GM19438 (cell line): ENCODE measurements around the gene FAAP24.
A peak's percentile ranks its signal among the peaks of the same experiment; 100 is the strongest.
"Not testable (repeated sequence)": the region's sequence is repeated elsewhere in the genome, so short reads cannot be mapped to it uniquely, and the experiment has no call there.

Experiments
- ATAC-seq: cut with Tn5 transposase; IDR thresholded peaks from one replicate; pipeline ENCODE4 v1.9.1; 2021; ENCODE audit warnings: low read depth; ENCODE audit not compliant: unreplicated experiment

The FAAP24 gene, protein sequence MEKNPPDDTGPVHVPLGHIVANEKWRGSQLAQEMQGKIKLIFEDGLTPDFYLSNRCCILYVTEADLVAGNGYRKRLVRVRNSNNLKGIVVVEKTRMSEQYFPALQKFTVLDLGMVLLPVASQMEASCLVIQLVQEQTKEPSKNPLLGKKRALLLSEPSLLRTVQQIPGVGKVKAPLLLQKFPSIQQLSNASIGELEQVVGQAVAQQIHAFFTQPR

DNA sequence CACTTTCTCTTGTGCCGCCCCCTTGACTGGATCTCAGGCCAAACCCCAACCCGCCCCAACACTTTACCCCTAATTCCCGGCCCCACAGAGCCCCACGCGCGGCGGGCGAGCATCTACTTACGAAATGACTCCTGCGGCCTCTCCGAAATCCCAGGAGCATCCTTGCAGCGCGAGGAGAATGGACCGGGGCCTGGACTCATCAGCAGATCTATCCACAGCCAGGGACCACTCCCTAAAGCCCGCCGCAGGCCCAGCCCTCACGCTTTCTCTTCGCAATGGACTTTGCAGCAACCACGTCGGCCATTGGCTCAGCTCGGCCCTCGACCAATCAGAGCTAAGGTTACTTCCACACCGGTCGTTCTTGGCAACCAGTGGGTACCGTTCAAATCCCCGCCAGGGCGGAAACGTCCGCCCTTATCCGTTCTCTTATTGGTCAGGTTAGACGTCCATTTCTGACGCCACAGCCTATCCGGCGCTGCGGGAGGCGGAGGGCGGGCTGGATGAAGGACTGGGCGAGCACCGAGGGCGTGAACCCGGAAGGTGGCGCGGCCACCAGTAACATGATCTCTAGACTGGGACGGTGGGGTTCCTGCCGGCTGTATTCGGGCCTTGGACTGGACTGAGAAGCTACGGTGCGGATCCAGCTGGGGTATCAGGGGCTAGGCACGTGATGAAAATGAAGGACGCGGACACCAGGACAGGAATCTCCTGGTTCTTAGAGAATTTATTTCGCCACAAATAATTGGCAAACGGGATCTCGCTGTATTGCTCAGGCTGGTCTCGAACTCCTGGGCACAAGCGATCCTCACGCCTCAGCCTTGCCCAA, at the start of gene FAAP24, which contains the start of gene CEP89:
TSS of gene FAAP24 (plus strand) at position 528 of the 826 bp plus-strand sequence. CDS start 955 bp downstream, outside the sequence.
TSS of gene CEP89 (minus strand) at position 244 of the 826 bp plus-strand sequence. CDS start at position 160, 84 bp downstream.
- peak; percentile 99 for ATAC-seq

DNA sequence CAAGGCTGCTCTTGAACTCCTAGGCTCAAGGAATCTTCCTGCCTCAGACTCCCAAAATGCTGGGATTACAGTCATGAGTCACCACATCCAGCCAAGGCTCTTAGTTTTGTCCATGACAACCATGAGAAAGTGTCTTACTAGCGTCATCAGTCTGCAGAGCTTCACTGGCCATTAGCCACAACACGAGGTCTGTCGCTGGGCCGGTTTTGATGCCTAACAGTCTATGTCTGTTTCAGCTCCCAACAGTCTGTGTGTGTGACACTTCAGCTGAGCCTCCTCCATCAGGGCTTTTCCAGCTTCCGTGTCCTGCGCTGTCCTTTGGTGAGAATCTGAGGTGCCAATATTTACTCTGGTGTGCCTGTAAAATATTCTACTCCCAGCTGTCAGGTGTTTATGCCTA, 47.8 kb upstream of the FAAP24 start:
- no peak for ATAC-seq

DNA sequence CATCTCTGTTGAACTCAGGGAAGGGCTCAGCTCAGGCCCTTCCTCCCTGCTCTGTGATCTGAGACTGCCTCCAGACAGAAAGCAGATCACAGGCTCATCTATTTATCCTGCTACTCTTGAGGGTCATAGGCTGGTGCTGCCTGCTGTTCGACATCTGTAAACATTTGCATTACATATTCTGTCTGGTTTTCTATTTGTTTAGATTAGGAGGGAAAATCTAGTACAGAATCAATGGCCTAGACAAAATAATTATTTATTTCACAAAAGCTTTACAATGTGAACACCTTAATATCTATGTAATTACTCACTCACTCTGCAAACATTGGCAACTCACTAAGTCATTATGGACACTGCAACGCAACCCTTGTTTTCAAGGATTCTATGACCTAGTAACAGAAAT, 43.2 kb upstream of the FAAP24 start:
- no peak for ATAC-seq

DNA sequence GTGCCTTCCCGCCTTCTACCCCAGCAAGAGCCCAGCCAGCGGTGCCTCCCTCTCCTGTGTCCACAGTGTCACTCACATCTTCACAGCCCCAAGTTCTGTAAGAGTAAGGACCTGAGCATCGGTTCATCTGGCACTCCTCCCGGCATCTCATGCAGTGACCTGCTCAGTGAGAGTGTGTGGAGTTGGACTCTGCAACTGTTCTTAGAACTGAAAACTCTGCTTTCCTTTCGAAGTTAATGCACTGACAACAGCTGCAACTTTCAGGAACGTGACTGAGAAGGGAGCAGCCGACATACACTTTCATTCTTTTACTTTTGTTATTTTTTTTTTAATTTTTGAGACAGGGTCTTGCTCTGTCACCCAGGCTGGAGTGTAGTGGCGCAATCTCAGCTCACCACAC, 41.5 kb upstream of the FAAP24 start:
- ATAC-seq: no peak

DNA sequence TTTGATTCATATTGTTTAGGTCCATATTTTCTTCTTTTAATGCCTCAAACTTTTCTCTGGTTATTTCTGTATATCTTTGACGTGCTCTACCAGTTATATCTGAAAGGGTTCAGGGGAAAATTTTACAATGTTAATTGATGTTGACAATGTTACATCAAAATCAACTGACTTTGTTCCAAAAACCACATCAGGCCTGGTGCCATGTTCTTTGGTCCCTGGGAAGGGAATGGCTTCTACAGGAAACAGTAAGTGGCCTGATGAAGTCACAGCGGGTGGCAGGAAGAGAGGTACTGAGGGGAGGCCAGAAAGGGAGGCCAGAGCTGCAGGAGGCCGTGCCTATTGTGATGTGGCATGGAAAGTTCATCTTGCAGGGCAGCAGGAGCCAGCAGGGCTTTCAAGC, 38.5 kb upstream of the FAAP24 start:
- no peak for ATAC-seq

DNA sequence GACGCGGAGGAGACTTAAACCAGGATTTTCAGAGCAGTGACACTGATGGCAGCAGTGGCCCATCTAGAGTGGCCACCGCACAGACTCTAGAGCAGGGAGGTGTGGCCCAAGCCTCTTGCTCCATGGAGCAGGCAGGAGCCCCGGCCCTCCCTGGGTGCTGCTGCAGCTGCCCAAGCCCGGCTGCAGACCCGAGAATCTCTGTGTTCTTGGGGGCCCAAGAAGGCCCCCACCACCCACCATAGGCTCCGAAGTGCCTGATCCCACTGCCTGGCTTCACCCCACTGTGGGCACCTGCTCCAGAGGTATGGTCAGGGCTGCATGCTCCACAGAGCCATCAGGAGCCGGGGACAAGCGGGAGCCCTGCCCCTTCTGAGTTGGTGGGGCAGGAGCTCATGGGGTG, 36.4 kb upstream of the FAAP24 start:
- no peak for ATAC-seq

DNA sequence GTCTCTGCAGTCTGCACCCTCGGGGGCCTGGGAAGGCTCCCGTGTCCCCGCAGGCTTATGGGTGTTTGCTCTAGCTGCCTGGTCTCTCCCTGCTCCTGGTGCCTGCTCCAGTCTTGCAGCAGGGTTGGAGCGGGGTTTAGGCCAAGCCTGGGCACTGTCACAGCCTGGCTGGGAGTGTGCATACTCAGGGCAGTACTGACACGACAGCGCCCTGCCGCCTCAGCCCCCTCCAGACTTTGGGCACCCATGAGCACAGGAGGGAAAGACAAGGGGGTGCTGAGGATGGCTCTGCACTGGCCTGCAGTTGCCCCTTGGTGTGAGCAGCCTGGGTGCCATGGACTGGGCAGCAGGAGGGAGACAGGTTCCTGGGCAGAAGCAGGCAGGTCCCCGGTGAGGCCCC, 36.0 kb upstream of the FAAP24 start:
- no peak for ATAC-seq

DNA sequence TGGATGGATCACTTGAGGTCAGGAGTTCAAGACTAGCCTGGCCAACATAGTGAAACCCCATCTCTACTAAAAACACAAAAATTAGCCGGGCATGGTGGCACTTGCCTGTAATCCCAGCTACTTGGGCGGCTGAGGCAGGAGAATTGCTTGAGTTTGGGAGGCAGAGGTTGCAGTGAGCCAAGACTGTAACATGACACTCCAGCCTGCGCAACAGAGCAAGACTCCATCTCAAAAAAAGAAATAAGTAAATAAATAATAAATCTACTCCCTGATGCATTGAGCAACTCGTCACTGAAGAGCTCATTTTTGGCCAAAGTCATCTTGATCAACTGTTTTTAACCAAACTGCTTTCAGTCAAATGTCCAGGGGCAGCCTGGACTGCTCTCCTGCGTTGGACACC, 30.8 kb upstream of the FAAP24 start:
- not testable (repeated sequence) for ATAC-seq

DNA sequence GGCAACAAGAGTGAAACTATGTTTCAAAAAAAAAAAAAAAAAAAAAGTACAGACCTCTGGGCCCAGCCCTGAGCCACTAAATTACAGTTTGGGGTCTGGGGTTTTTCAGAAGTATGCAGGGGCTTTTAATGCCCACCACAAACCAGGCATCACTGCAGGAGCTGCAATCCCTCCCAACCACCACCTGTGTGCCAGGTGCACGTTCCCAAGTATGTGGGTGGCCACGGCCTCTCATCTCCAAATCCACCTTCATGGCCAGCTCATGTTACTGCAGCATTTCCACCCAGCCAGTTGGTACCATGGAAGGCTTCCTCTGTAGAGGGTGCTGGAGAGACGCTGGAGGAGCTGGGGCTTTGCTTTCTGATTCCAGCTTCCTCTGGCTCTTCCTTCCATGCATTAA, 26.8 kb upstream of the FAAP24 start:
- no peak for ATAC-seq

DNA sequence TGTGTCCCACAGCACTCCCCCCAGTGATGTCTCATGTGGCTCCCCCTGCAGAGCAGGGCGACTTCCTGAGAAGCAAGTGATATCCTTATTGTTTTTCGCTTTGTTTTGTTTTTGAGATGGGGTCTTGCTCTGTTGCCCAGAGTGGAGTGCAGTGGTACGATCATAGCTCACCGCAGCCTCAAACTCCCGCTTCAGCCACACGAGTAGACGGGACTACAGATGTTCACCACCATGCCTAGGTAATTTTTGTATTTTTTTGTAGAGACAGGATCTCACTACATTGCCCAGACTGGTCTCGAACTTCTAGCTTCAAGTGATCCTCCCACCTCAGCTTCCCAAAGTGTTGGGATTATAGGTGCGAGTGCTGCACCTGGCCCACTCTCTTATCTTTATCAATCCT, 5.3 kb upstream of the FAAP24 start:
- ATAC-seq: no peak

DNA sequence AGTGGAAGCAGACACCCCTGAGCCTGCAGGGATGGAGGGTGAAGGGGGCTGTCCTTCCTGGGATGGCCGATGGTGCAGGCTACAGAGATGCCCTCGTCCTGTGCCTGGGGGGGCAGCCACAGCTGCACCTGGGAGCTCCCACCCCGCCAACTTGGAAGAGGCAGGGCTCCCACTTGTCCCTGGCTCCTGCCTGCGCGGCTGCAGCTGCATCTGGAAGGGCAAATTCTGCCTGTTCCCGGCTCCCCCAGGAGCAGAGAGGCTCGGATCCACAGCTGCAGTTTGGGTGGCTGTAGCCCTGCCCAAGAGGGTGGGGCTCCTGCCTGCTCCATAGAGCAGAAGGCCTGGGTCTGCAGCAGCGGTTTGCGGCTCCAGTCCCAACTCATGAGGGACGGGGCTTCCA, 2.5 kb upstream of the FAAP24 start:
- ATAC-seq: no peak

DNA sequence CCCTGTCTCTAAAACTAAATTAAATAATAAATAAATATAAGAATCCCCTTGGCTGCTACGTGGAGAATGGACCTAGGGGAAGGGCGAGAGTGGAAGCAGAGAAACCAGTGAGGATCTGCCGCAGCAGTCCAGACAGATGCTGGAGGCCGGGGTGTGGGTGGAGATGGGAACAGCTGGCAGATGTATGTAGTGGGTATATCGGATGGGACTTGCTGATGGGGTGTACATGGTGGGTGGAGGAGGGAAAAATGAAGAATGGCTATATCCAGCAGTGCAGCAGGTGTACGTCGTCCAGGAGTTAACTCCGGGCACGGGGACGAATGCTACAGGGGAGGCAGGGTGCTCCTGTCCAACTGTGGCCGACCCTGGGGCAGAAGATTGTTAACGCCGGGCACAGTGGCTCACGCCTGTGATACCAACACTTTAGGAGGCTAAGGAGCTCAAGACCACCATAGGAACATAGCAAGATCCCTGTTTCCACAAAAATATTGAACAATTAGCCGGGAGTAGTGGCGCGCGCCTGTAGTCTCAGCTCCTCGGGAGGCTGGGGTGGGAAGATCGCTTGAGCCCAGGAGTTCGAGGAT, 938 bp upstream of the FAAP24 start:
- ATAC-seq: no peak

DNA sequence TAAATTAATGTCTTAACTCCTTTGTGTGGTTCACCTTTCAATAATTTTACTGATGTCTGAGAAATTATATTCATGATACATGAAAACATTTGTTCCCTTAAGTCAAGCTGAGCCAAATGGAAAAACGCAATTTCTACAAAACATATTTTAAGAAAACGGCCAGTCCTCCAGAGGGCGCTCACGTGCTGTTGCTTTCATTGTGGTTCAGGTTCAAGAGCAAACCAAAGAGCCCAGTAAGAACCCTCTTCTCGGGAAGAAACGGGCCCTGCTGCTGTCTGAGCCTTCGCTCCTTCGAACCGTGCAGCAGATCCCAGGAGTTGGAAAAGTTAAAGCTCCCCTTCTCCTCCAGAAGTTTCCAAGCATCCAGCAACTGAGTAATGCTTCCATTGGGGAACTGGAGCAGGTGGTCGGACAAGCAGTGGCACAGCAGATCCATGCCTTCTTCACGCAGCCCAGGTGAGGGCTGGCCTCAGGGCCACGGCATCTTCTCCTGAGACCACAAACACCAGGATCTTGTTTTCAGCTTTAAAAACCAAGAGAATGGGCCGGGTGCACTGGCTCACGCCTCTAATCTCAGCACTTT, 4.3 kb downstream of the FAAP24 start:
- no peak for ATAC-seq

DNA sequence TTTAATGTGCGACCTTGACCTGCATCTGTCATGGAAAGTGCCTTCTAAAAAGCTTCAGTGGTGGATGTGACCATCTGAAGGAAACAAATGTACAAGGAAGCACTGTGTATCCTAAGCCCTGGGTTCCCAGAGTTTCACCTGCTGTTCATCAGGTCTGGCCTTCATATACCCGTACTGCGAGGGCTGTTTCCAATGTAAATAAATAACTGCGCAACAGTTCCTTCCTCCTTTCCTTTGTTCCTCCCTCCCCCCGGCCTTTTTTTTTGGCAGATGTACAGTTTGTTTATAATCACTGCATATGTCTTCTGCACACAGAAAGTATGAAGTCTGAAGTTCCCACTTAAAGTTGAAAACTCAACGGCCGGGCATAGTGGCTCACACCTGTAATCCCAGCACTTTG, 5.2 kb downstream of the FAAP24 start:
- no peak for ATAC-seq

DNA sequence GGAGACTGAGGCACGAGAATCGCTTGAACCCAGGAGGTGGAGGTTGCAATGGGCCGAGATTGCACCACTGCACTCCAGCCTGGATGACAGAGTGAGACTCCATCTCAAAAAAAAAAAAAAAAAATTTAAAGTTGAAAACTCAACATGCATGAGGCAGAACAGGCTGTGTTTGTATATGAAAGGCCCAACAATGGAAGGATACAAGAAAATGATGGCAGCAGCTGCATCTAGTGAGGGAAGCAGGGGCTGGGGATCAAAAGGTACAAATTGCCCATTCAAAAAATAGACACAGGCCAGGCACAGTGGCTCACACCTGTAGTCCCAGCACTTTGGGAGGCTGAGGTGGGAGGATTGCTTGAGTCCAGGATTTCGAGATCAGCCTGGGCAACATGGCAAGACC, 5.8 kb downstream of the FAAP24 start:
- ATAC-seq: not testable (repeated sequence)

DNA sequence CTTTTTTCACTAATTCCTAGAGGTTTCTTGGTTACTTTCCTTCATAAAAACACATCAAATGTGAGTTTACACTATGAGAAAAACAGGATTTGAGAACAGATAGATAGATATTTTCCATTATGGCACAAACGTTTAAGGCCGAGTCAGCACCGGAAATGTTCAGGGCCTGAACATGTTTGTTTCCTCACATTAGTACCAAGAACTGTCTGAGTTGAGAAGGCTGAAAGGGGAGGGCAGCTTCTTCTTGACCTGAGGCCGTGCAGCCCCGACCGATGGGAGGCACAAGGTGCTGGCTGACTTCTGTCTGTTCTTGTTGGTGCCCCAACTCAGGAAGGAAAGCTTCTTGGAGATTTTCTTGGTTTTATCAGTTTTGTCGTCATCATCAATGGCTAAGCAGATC, 7.8 kb downstream of the FAAP24 start:
- ATAC-seq: not testable (repeated sequence)

DNA sequence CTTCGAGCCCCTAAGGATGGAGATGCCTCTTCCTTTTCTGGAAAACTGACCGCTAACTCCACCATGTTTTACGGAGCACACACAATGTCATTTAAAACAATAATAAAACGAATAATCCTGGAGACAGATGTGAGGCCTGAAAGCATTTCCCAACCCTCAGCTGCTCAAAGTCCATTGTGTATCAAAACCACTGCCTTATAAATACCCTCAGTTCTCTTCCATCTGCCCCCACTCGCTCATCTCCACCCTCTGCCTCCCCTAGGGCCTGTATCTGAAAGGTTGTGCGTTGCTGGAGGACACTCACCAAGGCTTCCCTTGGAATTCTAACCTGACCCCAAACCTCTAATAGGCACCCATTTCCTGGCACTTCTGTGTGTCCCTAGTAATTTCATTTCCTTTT, 10.4 kb downstream of the FAAP24 start:
- not testable (repeated sequence) for ATAC-seq

DNA sequence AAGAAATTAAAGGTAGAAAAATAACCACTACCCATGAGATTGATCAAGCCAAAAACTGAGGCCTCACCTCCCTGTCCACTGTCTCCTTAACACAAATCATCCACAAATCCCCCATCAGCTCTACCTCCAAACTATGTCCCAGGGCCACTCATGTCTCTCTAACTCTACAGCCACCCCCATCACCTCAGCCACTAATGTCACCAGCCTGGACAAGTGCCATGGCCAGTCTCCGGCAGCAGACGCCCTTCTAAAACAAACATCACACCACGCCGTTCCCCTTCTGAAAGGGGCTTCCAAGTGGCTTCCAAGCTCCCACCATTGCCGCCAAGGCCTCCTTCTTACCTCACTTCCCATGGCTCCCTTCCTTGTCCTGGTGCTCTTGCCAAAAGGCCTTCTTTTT, 16.2 kb downstream of the FAAP24 start:
- not testable (repeated sequence) for ATAC-seq

DNA sequence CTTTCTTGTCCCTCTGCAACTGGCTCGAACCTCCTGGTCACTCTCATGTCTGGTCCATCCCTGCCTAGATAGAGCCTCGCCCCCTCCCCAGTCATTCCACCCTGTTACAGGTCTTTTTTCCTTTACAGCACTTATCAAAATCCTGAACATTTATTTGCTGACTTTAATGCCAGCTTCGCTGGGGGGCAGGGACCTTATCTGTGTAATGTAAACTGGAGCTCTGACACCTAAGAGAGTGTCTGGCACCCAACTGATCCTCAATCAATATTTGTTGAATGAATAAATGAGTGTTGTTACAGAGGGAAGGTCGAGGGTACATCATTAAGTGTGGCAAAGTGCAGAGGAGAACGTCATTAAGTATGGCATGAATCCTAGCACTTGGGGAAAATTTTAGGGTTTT, 16.7 kb downstream of the FAAP24 start:
- no peak for ATAC-seq

DNA sequence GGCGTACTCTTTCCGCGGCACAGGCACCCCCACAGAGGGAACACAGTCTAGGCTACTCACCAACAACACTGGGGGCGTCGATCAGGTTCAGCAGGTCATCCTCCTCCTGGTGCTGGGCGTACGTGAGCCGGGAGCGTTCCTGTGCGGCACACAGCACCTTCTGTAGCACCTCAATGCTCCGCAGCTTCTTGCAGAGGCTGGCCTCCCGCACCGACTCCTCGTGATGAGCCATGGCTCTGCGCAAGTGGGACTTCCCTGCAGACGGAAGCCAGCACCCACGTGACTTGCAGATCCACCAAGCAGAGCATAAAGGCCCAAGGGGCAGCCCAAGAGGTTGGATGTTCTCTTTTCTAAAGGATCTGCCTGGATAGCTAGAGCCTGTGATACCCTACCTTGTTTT, 23.9 kb downstream of the FAAP24 start:
- not testable (repeated sequence) for ATAC-seq

DNA sequence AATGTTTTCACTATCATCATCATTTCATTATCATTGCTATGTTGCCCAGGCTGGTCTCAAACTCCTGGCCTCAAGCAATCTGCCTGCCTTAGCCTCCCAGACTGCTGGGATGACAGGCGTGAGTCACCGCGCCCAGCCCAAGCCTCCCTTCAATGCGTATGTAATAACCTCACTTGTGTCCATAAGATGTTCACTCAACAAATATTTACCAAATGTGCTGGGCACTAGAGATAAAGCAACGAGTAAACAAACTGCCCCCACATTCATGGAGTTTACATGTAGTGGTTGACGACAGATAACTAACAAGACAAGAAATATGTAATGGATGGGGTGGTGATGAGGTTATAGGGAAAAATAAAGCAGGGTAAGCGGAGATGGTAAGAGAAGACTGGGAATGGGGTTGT, 25.0 kb downstream of the FAAP24 start:
- not testable (repeated sequence) for ATAC-seq
